ENCODE results near the gene RGL4.

RGL4 gene

GRCh38 chr22:23742505-23743264 lies 51.9 kb downstream of the RGL4 start:
- DNase-seq (ENCODE audit: low read depth): no peak

- DNase-seq (ENCODE audit: low read depth): no peak
These were observed 52.5 kb downstream of the RGL4 start for GRCh38 chr22:23743303-23743705.

GRCh38 chr22:23744001-23744400 lies 53.2 kb downstream of the RGL4 start:
- no peak for DNase-seq (ENCODE audit: low read depth)

- DNase-seq (ENCODE audit: low read depth): no peak
These were observed 53.7 kb downstream of the RGL4 start for GRCh38 chr22:23744485-23744884.

GRCh38 chr22:23745791-23746190 lies 55.0 kb downstream of the RGL4 start:
- DNase-seq (ENCODE audit: low read depth): no peak

All from activated gamma-delta T cell treated with anti-CD3 and anti-CD28 coated beads, Interleukin-2, amount 50 U/mL, for 16 hours (primary cell).